WTC11 (cell line): ENCODE results near the gene FHL3. TPM values are rescaled to one million over a fixed set of nuclear protein-coding genes. Genes with fewer than 3 reads are reported as not detected.

Experiments used
- GTF2I ChIP-seq: fragments of 250-450 bp; sonication (Bioruptor Pico); conservative IDR thresholded peaks from 2 replicates; pipeline ENCODE4 v1.4.0; 2021; ENCODE audit warnings: mild to moderate bottlenecking
- JUN ChIP-seq: sonication (generic); formaldehyde crosslinking; IDR thresholded peaks from 2 replicates; pipeline ENCODE4 v1.8.0; 2023; ENCODE audit warnings: mild to moderate bottlenecking, missing genetic modification reagents
- MYBL2 ChIP-seq: sonication (generic); formaldehyde crosslinking; IDR thresholded peaks from 2 replicates; pipeline ENCODE4 v1.8.1; 2023; ENCODE audit warnings: mild to moderate bottlenecking, moderate library complexity, missing genetic modification reagents
- NR3C1 ChIP-seq: sonication (generic); formaldehyde crosslinking; conservative IDR thresholded peaks from 2 replicates; pipeline ENCODE4 v1.8.1; 2023; ENCODE audit warnings: low read depth, mild to moderate bottlenecking, missing genetic modification reagents
- total RNA-seq: library from RNA; stranded (reverse); gene quantifications from 3 replicates; pipeline ENCODE4 v1.2.3, GENCODE V29; 2021
- TF ChIP-seq, protein P1 (sequence below): sonication (generic); formaldehyde crosslinking; IDR thresholded peaks from 2 replicates; pipeline ENCODE4 v1.8.0; 2023; ENCODE audit warnings: missing genetic modification reagents, mild to moderate bottlenecking, borderline replicate concordance

The FHL3 gene
- total RNA-seq, 1 experiment from 2014 or later, result 34.4 TPM

DNA sequence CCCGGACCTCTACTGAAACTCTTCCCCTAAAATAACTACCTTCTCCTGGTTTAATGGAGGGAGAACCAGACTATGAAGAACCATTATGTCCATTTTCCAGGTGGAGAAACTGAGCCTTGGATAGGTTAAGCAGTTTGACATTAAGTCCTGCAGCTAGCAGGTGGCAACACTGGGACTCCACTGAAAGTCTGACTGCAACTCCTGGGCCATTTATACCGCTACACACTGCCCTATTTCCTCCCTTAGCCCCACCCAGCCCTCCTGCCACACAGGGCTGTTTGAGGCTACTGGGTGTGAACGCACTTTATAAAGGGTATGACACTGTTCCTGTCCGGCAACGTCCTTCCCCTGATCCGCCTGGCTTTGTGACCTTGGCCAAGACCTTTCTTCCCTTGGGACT, 58.0 kb downstream of the FHL3 start (continued):
- TF ChIP-seq, protein P1, sequence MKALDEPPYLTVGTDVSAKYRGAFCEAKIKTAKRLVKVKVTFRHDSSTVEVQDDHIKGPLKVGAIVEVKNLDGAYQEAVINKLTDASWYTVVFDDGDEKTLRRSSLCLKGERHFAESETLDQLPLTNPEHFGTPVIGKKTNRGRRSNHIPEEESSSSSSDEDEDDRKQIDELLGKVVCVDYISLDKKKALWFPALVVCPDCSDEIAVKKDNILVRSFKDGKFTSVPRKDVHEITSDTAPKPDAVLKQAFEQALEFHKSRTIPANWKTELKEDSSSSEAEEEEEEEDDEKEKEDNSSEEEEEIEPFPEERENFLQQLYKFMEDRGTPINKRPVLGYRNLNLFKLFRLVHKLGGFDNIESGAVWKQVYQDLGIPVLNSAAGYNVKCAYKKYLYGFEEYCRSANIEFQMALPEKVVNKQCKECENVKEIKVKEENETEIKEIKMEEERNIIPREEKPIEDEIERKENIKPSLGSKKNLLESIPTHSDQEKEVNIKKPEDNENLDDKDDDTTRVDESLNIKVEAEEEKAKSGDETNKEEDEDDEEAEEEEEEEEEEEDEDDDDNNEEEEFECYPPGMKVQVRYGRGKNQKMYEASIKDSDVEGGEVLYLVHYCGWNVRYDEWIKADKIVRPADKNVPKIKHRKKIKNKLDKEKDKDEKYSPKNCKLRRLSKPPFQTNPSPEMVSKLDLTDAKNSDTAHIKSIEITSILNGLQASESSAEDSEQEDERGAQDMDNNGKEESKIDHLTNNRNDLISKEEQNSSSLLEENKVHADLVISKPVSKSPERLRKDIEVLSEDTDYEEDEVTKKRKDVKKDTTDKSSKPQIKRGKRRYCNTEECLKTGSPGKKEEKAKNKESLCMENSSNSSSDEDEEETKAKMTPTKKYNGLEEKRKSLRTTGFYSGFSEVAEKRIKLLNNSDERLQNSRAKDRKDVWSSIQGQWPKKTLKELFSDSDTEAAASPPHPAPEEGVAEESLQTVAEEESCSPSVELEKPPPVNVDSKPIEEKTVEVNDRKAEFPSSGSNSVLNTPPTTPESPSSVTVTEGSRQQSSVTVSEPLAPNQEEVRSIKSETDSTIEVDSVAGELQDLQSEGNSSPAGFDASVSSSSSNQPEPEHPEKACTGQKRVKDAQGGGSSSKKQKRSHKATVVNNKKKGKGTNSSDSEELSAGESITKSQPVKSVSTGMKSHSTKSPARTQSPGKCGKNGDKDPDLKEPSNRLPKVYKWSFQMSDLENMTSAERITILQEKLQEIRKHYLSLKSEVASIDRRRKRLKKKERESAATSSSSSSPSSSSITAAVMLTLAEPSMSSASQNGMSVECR (CRISPR knock-in tag), result no peak
- TF ChIP-seq JUN (no peak), NR3C1 (no peak), GTF2I (CRISPR knock-in tag) (no peak), MYBL2 (no peak)

Other genes starting within 250 kb of the FHL3 start
- gene EPHA10, start 240.4 kb downstream of the FHL3 start, total RNA-seq, result 1.3 to 1.5 TPM (median 1.3 TPM) in 3 replicates
- gene MANEAL, start 211.7 kb downstream of the FHL3 start, total RNA-seq, result 4.2 to 6.4 TPM (median 5.9 TPM) in 3 replicates
- 42.5 to 50.7 TPM (median 45.9 TPM) in 3 replicates for gene C1orf122, start 197.7 kb downstream of the FHL3 start, total RNA-seq
- gene YRDC, start 197.3 kb downstream of the FHL3 start, total RNA-seq, result 20.1 to 24.6 TPM (median 22.7 TPM) in 3 replicates
- 10.1 to 12.2 TPM (median 10.9 TPM) in 3 replicates for gene MTF1, start 145.9 kb downstream of the FHL3 start, total RNA-seq
- gene INPP5B, start 58.5 kb downstream of the FHL3 start, total RNA-seq, result 26.8 to 29.4 TPM (median 27.3 TPM) in 3 replicates
- gene SF3A3, start 15.5 kb downstream of the FHL3 start, total RNA-seq, result 96.5 to 126 TPM (median 96.5 TPM) in 3 replicates
- 41.3 to 42.6 TPM (median 42.2 TPM) in 3 replicates for gene UTP11, start 7.2 kb upstream of the FHL3 start, total RNA-seq
- gene POU3F1, start 41.3 kb upstream of the FHL3 start, total RNA-seq, result 18.9 to 22.4 TPM (median 20.9 TPM) in 3 replicates